Right lobe of liver (tissue), 4 donors: ENCODE data around the gene KCNN1.

Source experiments
- CTCF ChIP-seq, 4 donors: fragments of 200-600 bp in 3 of 4; fragments of 450-650 bp in 1 of 4; IDR thresholded peaks; one replicate each; pipeline versions ENCODE4 v1.5.1 to v1.8.0; 2016 to 2022; ENCODE audit warnings: antibody characterized with exemption in 4 of 4, mild to moderate bottlenecking in 2 of 4
- POLR2A ChIP-seq: fragments of 450-650 bp; IDR thresholded peaks from one replicate; pipeline ENCODE4 v1.6.1; 2017; ENCODE audit warnings: antibody characterized with exemption, mild to moderate bottlenecking
- donor health status: DM: no; HTN: no; CAD: no.
- donor health status: DM: no; HTN: no; CAD: no.
- donor health status: DM: no; HTN: yes; CAD: no.

GRCh38 chr19:17944301-17944700 lies 22.6 kb upstream of the KCNN1 start:
- TF ChIP-seq CTCF (IDR thresholded peaks at IDR 0.05) (no peak), POLR2A (no peak)
